WERI-Rb-1 (cell line): ENCODE results near the gene RDH16.

Source experiments
- DNase-seq: peaks from one replicate; pipeline ENCODE4 v3.0.0-alpha.2; 2020
- H3K27ac ChIP-seq: fragments of 250-450 bp; sonication (Bioruptor Pico); 2 replicates; pipeline ENCODE4 v1.5.1; 2020; ENCODE audit warnings: mild to moderate bottlenecking, moderate library complexity
- H3K27me3 ChIP-seq: fragments of 250-450 bp; sonication (Bioruptor Pico); 2 replicates; pipeline ENCODE4 v1.5.1; 2021; ENCODE audit warnings: mild to moderate bottlenecking, low read depth, moderate library complexity; ENCODE audit not compliant: insufficient read depth, severe bottlenecking
- H3K36me3 ChIP-seq: fragments of 250-450 bp; sonication (Bioruptor Pico); 2 replicates; pipeline ENCODE4 v1.5.1; 2020; ENCODE audit warnings: mild to moderate bottlenecking, moderate library complexity
- H3K4me3 ChIP-seq: 2 replicates; pipeline ENCODE4 v1.5.1; 2011; ENCODE audit warnings: low read depth, mild to moderate bottlenecking, control low read depth, low read length
- H3K9me3 ChIP-seq: fragments of 250-450 bp; sonication (Bioruptor Pico); 2 replicates; pipeline ENCODE4 v1.5.1; 2021; ENCODE audit warnings: mild to moderate bottlenecking, moderate library complexity; ENCODE audit not compliant: severe bottlenecking
- TF ChIP-seq, protein P1 (sequence below): IDR thresholded peaks from 2 replicates; pipeline ENCODE4 v1.5.1; 2011; ENCODE audit warnings: low read depth, mild to moderate bottlenecking, control low read depth, inconsistent platforms, low read length

Gene RDH16

DNA sequence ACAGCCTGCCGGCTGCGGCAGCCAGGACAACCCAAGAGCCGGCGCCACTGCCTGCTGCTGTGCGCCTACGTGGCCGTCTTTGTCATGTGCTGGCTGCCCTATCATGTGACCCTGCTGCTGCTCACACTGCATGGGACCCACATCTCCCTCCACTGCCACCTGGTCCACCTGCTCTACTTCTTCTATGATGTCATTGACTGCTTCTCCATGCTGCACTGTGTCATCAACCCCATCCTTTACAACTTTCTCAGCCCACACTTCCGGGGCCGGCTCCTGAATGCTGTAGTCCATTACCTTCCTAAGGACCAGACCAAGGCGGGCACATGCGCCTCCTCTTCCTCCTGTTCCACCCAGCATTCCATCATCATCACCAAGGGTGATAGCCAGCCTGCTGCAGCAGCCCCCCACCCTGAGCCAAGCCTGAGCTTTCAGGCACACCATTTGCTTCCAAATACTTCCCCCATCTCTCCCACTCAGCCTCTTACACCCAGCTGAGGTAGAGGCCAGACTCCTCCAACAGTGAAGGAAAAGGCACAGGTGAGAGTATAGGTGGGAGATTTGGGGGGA, 38.6 kb upstream of the RDH16 start:
- TF ChIP-seq, protein P1, sequence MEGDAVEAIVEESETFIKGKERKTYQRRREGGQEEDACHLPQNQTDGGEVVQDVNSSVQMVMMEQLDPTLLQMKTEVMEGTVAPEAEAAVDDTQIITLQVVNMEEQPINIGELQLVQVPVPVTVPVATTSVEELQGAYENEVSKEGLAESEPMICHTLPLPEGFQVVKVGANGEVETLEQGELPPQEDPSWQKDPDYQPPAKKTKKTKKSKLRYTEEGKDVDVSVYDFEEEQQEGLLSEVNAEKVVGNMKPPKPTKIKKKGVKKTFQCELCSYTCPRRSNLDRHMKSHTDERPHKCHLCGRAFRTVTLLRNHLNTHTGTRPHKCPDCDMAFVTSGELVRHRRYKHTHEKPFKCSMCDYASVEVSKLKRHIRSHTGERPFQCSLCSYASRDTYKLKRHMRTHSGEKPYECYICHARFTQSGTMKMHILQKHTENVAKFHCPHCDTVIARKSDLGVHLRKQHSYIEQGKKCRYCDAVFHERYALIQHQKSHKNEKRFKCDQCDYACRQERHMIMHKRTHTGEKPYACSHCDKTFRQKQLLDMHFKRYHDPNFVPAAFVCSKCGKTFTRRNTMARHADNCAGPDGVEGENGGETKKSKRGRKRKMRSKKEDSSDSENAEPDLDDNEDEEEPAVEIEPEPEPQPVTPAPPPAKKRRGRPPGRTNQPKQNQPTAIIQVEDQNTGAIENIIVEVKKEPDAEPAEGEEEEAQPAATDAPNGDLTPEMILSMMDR: no peak
- H3K9me3 ChIP-seq: no peaks in the 10 kb centered on the region
- no peak overlapping the region for H3K27ac ChIP-seq
- no peaks in the 10 kb centered on the region for H3K27me3 ChIP-seq
- no peak for DNase-seq
- H3K4me3 ChIP-seq: no peak overlapping the region
- peaks cover 19% of the 10 kb centered on the region for H3K36me3 ChIP-seq

DNA sequence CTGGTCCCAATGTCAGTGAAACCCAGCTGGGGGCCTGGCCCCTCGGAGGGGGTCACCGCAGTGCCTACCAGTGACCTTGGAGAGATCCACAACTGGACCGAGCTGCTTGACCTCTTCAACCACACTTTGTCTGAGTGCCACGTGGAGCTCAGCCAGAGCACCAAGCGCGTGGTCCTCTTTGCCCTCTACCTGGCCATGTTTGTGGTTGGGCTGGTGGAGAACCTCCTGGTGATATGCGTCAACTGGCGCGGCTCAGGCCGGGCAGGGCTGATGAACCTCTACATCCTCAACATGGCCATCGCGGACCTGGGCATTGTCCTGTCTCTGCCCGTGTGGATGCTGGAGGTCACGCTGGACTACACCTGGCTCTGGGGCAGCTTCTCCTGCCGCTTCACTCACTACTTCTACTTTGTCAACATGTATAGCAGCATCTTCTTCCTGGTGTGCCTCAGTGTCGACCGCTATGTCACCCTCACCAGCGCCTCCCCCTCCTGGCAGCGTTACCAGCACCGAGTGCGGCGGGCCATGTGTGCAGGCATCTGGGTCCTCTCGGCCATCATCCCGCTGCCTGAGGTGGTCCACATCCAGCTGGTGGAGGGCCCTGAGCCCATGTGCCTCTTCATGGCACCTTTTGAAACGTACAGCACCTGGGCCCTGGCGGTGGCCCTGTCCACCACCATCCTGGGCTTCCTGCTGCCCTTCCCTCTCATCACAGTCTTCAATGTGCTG, 38.0 kb upstream of the RDH16 start:
- H3K36me3 ChIP-seq: peaks cover 12% of the 10 kb centered on the region
- DNase-seq: no peak
- TF ChIP-seq, protein P1: no peak

DNA sequence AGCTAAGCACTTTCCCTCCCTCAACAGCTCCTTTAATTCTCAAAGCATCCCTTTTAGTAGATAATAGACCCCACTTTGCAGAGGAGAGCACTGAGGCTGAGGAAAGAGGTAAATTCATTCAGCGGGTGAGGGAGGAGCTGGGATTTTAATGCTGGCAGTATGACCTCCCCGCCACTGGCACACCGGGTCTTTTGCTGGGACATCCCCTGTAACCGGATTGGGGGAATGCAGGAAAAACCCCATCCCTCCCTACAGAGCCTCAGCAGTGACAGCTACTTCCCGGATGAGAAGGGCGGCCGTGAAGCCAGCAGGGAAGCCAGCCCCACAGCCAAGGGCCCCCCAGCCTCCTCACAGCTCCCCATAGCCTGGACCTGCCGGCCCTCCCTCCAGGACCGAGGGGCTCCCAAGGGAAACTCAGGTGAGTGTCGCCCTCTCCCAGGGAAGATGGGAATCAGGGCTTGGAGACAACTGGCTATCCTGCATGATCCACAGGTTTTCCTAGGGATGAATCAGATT, 36.9 kb upstream of the RDH16 start:
- DNase-seq: no peak
- Histone ChIP-seq H3K27me3 (no peaks in the 10 kb centered on the region), H3K36me3 (peaks cover 4% of the 10 kb centered on the region; the same call in 1 of the 2 replicates), H3K9me3 (no peaks in the 10 kb centered on the region), H3K27ac (no peak overlapping the region), H3K4me3 (no peak overlapping the region)
- TF ChIP-seq, protein P1: no peak

More for the DNA sequence above, 38.0 kb upstream of the RDH16 start:
- Histone ChIP-seq H3K4me3 (no peak overlapping the region), H3K27me3 (no peaks in the 10 kb centered on the region), H3K9me3 (no peaks in the 10 kb centered on the region), H3K27ac (no peak overlapping the region)

DNA sequence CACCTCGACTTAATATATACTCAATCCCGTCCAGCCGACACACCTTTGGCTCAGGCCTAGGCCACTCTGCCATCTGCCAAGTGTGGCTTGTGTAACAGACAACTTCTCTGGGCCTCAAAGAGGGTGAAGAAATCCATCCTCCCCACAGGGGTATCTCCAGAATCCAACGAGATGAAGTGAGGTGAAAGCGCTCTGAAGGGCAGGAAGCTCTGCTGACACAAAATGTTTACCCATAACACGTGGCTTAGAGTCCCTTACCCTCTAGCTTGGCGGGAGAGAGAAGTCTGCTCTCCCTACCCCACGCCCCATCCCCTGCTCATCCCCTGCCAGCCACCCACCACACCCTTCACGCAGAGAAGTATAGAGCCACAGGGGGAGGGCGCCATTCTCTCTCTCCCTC, 35.9 kb upstream of the RDH16 start:
- Histone ChIP-seq H3K9me3 (no peaks in the 10 kb centered on the region), H3K4me3 (no peak overlapping the region), H3K27ac (no peak overlapping the region), H3K27me3 (no peaks in the 10 kb centered on the region), H3K36me3 (no peaks in the 10 kb centered on the region)
- TF ChIP-seq, protein P1: no peak
- no peak for DNase-seq

DNA sequence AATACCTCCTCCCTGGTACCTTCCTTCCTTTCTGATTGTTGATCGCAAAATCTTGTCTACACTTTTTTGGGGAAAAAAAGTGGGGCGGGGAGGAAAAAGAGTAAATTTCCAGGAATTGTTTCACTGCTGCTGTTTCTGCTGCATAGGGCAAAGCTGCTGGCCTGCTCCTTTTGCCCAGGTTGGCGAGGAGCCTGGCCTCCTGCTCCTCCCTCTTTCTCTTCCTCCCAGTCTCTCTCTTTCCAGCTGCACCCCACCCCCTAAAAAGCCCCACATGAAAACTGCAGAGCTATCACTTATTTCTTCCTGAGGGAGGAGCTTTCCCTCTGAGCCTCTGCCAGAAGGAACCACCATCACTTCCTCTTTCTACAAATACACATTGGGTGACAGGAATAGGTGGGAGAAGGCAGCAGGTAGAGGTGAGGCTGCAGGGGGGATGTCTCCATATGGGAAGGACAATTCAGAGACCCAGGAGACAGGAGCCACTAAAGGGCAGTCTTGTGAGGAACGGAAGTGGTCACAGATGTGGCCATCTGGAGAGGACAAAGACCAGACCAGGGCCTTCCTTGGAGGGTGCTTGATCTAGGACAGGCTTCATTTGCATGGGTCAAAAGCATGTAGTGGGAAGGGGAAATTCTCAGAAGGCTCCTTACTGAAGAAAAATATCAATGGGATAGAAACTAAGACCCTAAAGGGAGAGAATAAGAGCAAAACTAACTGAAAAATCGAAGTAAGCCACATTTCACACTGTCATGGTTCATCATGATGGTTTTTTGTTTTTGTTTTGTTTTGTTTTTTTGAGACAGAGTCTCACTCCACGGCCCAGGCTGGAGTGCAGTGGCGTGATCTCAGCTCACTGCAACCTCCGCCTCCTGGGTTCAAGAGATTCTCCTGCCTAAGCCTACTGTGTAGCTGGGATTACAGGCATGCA, 34.2 kb upstream of the RDH16 start:
- DNase-seq: no peak
- Histone ChIP-seq H3K4me3 (no peak overlapping the region), H3K9me3 (no peaks in the 10 kb centered on the region), H3K27me3 (peaks cover 3% of the 10 kb centered on the region), H3K36me3 (no peaks in the 10 kb centered on the region), H3K27ac (no peak overlapping the region)
- TF ChIP-seq, protein P1: no peak
